GM18499 (cell line): ENCODE data around the gene OSGIN1.

Experiments used
- ATAC-seq: cut with Tn5 transposase; IDR thresholded peaks from one replicate; pipeline ENCODE4 v1.9.1; 2021; ENCODE audit warnings: moderate number of reproducible peaks; ENCODE audit not compliant: insufficient read depth, unreplicated experiment

OSGIN1 gene

GRCh38 chr16:83994087-83994486 is 41.0 kb downstream of the OSGIN1 start:
- ATAC-seq, result no peak

DNA sequence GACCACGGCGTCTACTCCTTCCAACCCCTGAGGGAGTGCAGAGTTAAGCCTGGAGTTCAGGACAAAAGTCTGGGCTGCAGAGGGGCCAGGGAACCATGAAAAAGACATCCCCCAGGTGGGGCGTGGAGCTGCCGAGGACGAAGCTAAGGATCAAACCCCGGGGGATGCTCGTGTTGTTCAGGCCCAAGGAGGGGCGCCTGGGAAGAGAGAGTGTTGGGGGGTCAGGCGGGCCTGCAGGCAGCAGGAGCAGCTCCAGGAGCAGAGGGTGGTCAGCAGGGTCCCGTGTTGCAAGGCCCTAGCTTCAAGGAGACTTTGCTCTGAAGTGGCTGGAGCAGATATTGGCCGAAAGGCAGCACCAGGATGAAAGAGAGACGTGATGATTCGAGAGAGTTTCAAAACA is 41.7 kb downstream of the OSGIN1 start:
- no peak for ATAC-seq

- ATAC-seq, result no peak
Measured at GRCh38 chr16:83995754-83996153, 42.7 kb downstream of the OSGIN1 start.

GRCh38 chr16:83996481-83997252 is 43.6 kb downstream of the OSGIN1 start:
- ATAC-seq, result no peak

GRCh38 chr16:83998091-83998490 is 45.1 kb downstream of the OSGIN1 start:
- no peak for ATAC-seq

GRCh38 chr16:84000989-84001642 is 48.1 kb downstream of the OSGIN1 start:
- no peak for ATAC-seq

GRCh38 chr16:84001726-84002125 is 48.7 kb downstream of the OSGIN1 start:
- ATAC-seq, result no peak

GRCh38 chr16:84003038-84003437 is 50.0 kb downstream of the OSGIN1 start:
- no peak for ATAC-seq

- ATAC-seq, result no peak
Measured at GRCh38 chr16:84004442-84004841, 51.4 kb downstream of the OSGIN1 start.

- ATAC-seq, result no peak
Measured at GRCh38 chr16:84005391-84005790, 52.4 kb downstream of the OSGIN1 start.

DNA sequence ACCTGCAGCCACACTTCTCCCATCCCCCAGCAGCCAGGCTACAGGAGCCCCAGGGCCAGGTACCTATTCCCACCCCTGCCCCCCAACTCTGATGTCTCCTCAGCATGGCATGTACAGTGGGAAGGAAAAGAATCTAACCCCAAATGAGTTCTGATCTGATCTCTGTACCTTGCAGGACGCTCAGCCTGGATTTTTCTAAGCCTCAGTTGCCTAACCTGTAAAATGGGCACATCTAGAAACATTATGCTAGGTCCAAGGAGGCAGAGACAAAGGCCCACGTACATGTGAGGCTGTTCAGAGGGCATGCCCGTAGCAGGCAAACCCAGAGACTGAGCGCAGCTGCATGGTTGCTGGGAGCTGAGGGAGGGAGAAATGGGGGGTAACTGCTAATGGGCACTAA is 54.5 kb downstream of the OSGIN1 start:
- no peak for ATAC-seq

- no peak for ATAC-seq
Measured at GRCh38 chr16:84007965-84008364, 54.9 kb downstream of the OSGIN1 start.

GRCh38 chr16:84009282-84009681 is 56.2 kb downstream of the OSGIN1 start:
- no peak for ATAC-seq

DNA sequence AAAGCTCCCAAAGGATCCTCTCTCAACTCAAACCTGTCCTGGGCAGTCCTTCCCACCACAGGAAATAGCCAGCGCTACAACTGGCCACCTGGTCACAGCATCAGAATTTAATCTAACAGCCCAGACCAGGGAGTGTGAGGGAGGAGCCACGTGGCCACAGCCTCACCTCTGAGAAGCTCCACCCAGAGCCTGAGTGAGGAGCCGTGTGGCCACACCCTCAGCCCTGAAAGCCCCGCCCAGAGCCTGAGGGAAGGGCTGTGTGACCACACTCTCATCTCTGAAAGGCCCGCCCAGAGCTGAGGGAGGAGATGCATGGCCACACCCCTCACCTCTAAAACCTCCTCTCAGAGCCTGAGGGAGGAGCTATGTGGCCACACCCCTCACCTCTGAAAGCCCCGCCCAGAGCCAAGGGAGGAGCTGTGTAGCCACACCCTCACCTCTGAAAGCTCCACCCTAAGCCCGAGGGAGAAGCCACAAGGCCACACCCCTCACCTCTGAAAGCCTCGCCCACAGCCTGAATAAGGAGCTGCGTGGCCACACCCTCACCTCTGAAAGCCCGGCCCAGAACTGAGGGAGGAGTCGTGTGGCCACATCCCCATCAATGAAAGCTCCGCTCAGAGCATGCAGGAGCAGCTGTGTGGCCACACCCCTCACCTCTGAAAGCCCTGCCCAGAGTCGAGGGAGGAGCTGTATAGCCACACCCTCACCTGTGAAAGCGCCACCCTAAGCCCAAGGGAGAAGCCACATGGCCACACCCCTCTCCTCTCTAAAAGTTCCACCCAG is 60.9 kb downstream of the OSGIN1 start:
- ATAC-seq, result peak; percentile 74

- no peak for ATAC-seq
Measured at GRCh38 chr16:84014570-84015327, 61.7 kb downstream of the OSGIN1 start.

GRCh38 chr16:84015399-84015798 is 62.4 kb downstream of the OSGIN1 start:
- ATAC-seq, result no peak
